Lower leg skin (tissue), 4 donors: Measurements from ENCODE around the gene RNF14. TPM values are rescaled to one million over a fixed set of nuclear protein-coding genes. Genes with fewer than 3 reads are reported as not detected.

ENCODE experiments used
- DNase-seq, 2 donors: peaks; one replicate each; pipeline ENCODE4 v3.0.0-alpha.2; 2019; ENCODE audit warnings: low spot score in 2 of 2
- H3K4me3 ChIP-seq: fragments of 200-600 bp; sonication (generic); 2 replicates; pipeline ENCODE4 v1.5.1; 2017; ENCODE audit warnings: mild to moderate bottlenecking, low read depth; ENCODE audit not compliant: poor library complexity, severe bottlenecking
- POLR2A ChIP-seq, 2 donors: fragments of 450-650 bp; IDR thresholded peaks; one replicate each; pipeline ENCODE4 v1.6.1; 2016 to 2017; ENCODE audit warnings: antibody characterized with exemption in 2 of 2, mild to moderate bottlenecking in 1 of 2, moderate library complexity in 1 of 2
- WGBS, 2 donors: methylation state at CpG; one replicate each; pipeline ENCODE4 v1.1.5; 2018; 5-methylcytosine and 5-hydroxymethylcytosine counted together
- intact Hi-C: fragments of 100-400 bp; cut with DNase I; formaldehyde crosslinking; loops from one replicate; pipeline ENCODE4 v1.15.0; 2023; ENCODE audit warnings: low total_unique reads
- total RNA-seq, 4 donors: library from RNA; depleted of rRNA; stranded (reverse); fragments of >200 nt; gene quantifications; one replicate each; pipeline ENCODE4 v1.1.0, GENCODE V29; 2016
- TF ChIP-seq, protein P1 (sequence below), 3 donors: fragments of 450-650 bp; IDR thresholded peaks; one replicate each; pipeline ENCODE4 v1.5.1; 2016; ENCODE audit warnings: antibody characterized with exemption in 3 of 3, mild to moderate bottlenecking in 3 of 3, moderate library complexity in 2 of 3

The RNF14 gene
- total RNA-seq, 4 donors from 2014 or later, result 32.2 to 57.3 (median 48.8) TPM

DNA sequence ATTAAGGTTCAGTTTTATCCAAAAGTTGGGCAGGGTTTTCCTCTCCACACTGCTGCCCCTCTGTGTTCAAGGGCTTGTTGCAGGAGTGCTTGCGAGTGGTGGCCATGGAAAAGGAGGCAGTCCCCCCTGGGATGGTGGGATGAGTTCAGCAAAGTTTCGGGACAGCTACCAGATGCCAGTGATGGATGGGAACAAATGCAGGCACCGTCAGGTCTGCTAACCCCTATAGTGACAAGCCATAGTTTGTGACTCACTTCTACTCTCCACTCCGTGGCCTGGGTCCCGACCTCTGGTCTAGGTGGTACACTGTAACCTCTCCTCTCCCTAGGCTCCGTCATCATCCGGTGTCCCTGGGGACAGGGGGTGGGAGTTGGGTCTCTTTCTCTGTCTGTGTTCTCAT, 3.8 kb upstream of the RNF14 start:
- intact Hi-C loops, result no loop called here
- no peak for TF ChIP-seq POLR2A (IDR thresholded peaks at IDR 0.05)
- TF ChIP-seq, protein P1, sequence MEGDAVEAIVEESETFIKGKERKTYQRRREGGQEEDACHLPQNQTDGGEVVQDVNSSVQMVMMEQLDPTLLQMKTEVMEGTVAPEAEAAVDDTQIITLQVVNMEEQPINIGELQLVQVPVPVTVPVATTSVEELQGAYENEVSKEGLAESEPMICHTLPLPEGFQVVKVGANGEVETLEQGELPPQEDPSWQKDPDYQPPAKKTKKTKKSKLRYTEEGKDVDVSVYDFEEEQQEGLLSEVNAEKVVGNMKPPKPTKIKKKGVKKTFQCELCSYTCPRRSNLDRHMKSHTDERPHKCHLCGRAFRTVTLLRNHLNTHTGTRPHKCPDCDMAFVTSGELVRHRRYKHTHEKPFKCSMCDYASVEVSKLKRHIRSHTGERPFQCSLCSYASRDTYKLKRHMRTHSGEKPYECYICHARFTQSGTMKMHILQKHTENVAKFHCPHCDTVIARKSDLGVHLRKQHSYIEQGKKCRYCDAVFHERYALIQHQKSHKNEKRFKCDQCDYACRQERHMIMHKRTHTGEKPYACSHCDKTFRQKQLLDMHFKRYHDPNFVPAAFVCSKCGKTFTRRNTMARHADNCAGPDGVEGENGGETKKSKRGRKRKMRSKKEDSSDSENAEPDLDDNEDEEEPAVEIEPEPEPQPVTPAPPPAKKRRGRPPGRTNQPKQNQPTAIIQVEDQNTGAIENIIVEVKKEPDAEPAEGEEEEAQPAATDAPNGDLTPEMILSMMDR (IDR thresholded peaks at IDR 0.05), result no peak
- WGBS, 2 donors, result 87 to 91% methylated on average over 6 to 7 of the region's 7 CpGs
- peak in 1 of 2 donors; percentile 39 for DNase-seq
- H3K4me3 ChIP-seq, result no peak overlapping the region

DNA sequence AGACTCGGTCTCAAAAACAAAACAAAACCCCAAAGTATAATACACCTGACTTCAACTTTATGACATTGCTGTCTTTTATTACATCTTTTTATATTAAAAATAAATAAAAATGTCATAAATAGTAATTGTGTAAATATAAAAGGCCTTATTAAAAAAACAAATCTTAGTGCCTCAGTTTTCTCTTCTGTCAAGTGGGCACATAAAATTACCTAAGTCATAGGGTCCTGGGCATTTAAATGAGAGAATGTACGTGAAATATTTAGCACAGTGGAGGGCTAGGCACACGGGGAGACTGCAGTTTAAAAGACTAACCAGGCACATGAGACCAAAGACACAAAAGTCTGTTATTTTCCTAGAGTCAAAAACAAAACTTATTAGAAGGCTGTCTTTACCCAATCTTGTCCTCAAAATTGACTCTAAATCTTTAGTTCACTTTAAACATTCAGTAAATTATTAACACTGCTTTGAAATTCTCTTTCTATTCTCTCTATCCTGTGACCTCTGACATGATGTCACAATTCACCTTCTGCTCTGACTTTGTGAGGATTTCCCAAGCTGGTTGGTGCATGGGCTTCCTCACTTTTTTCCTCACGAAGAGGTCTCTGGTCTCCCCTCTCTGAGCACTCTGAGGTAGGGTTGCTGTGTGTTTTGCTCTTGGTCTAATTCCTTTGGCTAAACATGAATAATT, 2.5 kb upstream of the RNF14 start:
- WGBS, 2 donors, result 88% methylated on average over 4 of the region's 4 CpGs
- TF ChIP-seq, protein P1 (IDR thresholded peaks at IDR 0.05), result no peak
- TF ChIP-seq POLR2A (IDR thresholded peaks at IDR 0.05), result no peak
- no peak overlapping the region for H3K4me3 ChIP-seq
- no peak for DNase-seq
- intact Hi-C loops, result no loop called here

DNA sequence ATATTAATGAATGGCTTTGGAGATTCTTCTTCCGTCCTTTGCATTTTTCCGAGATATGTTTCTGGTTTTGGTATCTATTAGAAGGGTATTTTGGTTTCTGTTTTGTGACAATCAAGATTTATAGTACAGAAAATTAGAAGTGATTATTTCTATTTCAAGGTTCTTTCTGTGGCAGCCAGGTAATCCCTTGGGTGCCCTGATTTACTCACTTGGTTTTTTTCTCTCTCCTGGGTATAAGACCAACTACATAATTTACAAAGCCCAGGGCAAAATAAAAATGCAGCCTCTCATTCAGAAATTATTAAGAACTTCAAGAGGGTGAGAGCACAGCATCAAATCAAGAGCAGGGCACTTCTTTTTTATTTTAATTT, 2.0 kb upstream of the RNF14 start:
- intact Hi-C loops, result no loop called here
- H3K4me3 ChIP-seq, result no peak overlapping the region
- 88 to 92% methylated on average over 2 of the region's 2 CpGs for WGBS, 2 donors
- TF ChIP-seq POLR2A (IDR thresholded peaks at IDR 0.05), result no peak
- TF ChIP-seq, protein P1 (IDR thresholded peaks at IDR 0.05), result no peak
- DNase-seq, result no peak

DNA sequence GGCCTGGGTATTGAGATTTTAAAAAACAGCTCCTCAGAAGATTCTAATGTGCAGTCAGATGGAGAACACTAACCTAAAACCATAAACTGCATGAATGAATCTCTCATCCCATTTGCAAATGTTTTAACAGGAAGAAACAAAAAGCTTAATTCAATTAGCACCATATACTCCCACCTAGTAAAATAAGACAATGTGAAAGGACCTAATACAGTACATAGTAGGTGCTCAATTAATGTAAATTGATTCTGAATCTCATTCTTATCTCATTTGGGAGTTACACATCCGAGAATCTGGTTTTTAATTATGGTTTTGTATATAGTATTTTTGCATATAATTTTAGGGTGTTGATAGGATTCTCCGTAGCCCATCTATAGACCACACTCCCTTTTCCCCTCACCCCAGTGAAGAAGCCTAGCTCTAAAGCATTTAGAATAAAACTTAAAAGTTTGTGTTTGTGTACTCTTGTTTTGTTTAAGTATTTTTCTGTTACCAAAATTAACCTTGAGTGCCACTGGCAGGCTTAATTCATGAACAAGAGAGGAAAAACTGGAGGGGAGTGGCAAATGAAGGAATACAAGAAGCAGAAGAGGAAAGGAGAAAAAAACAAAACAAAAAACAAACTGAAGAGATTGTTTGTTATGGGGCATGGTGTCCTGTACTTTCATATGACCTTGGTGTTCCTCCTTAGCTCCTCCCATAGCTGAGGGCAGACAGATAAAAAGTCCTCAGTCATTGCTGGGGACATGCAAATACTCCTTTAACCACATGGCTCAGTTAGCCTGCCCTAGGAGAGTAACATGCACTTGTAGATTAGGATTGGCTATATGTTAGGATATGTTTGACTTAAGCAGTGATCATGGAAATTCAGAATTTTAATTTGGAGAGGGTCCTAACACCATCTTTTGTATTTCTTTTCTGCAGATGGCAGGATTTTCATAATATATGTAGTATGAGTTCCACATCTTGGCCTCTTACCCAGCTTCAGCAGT, 1.2 kb downstream of the RNF14 start:
- TF ChIP-seq POLR2A (IDR thresholded peaks at IDR 0.05), result no peak
- TF ChIP-seq, protein P1 (IDR thresholded peaks at IDR 0.05), result no peak
- peak overlapping the region; percentile 51 for H3K4me3 ChIP-seq
- intact Hi-C loops, result no loop called here
- no peak for DNase-seq
- 55 to 68% methylated on average over 2 of the region's 2 CpGs for WGBS, 2 donors

DNA sequence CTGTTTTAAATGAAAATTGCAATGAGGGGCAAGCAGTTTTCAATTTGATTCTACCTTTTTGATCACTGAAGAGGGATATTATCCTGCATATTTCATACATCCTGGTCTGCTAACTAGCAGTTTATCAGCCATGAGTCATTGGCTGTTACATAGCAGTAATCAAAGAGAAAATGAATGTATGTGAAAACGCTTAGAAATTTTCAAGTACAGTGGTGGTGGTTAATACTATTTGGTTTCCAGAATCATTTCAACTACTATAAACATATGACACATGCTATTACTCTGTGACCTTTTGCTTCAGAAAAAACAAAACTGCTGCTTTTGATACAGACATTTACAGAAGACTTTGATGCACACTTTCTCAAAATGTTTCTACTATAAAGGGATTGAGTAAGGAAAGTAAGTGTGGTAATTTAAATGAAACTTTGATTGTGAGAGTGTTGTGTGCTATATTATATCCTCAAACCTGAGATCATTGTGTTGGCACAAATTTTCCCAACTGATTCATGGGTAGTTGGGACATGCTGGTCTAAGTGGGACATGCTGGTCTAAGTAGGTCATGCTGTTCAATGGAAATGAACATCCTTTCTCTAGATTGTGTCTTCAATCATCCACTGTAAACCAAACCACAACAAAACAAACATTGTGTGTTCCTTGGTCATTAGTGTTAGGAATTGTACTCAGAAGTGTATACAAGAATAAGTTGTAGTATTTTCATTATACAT, 5.1 kb downstream of the RNF14 start:
- TF ChIP-seq POLR2A (IDR thresholded peaks at IDR 0.05), result no peak
- TF ChIP-seq, protein P1 (IDR thresholded peaks at IDR 0.05), result no peak
- 75 to 79% methylated on average over 1 of the region's 1 CpG for WGBS, 2 donors
- intact Hi-C loops, result no loop called here
- no peak overlapping the region for H3K4me3 ChIP-seq
- DNase-seq, result no peak
